GM21723 (cell line): ENCODE data around the gene RPL10L.

Experiments
- ATAC-seq: cut with Tn5 transposase; IDR thresholded peaks from one replicate; pipeline ENCODE4 v1.9.1; 2021; ENCODE audit warnings: mild to moderate bottlenecking, moderate library complexity; ENCODE audit not compliant: unreplicated experiment

RPL10L gene

DNA sequence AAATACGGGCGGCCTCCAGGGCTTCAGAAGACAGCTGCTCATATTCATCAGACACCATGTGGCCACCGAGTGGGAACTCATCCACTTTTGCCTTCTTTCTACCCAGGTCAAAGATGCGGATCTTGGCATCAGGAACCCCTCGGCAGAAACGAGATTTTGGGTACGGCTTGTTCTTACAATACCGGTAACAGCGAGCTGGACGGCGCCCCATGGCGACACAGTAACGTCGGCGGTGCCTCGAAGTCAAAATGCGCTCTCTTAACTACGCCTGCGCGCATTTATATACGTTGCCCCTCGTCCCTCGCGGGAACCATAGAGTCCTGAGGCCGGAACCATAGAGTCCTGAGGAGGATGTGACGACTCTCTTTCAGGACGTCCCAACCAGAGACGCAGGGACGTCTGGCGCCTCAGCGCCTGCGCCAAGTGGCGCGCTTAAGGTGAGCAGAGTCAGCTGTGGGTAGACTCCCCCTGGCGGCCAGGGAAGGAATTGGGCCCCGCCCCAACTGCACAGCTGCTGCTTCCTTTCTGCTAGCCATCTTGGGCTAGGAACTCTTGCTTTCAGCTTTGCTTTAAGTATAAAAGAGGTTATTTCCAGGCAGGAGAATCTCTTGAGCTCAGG, at the start of gene RPL10L:
Gene RPL10L (minus strand): TSS at position 256 of the 619 bp plus-strand sequence. CDS start 45 bp downstream, at position 211.
- ATAC-seq = no peak

DNA sequence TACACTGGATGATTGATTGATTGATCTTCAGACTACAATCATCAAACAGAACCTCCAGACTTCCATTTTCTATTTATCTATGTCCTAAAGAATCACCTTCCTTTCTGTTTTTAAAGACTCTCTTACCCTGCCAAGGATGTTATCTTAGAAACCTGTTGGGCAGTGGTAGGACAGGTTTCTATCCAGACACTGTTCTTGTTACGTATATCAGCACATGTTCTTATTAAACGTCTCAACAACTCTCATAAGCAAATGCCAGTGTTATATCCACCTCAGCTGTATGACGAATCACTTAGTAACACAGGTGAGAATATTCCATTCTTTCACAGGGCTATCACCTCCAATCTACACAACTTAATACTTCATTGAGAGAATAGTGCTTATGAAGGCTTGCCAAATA, 40.2 kb upstream of the RPL10L start:
- ATAC-seq = no peak

DNA sequence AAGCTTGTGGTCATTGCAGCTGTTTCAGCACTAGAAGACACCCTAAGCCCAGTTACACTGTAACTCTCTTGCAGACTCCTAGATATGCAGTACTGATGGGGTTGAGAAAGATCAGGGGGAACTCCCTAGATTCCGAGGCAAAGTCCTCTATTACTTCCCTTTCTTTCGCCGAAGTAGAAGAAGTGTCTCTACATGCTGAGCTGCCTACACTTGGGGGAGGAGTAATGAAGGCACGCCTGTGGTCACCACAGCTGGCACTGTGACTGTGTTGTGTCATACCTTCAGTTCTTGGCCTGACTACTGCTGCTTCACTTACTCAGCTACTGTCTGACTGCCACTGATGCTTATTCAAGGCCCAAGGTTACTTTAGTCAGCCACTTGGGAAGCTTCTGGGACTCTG, 35.1 kb upstream of the RPL10L start:
- no peak for ATAC-seq

DNA sequence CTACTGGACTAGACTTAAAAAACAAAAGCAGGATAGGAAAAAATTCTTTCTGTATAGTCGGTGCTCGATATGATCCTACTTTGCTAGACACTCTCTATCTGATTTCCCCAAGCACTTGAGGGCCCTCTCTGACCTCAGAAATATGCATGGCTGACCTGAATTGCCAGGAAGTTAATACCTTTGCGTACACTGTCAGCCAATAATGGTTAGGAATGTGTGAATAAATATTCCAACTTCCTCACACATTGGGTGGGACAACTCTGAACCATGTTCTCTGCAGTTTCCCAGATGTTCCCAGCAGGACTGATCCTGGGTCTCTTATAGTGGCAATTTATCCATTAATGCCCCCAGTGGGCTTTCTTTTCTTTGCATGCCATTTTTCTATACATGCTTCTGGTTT, 20.5 kb upstream of the RPL10L start:
- no peak for ATAC-seq

DNA sequence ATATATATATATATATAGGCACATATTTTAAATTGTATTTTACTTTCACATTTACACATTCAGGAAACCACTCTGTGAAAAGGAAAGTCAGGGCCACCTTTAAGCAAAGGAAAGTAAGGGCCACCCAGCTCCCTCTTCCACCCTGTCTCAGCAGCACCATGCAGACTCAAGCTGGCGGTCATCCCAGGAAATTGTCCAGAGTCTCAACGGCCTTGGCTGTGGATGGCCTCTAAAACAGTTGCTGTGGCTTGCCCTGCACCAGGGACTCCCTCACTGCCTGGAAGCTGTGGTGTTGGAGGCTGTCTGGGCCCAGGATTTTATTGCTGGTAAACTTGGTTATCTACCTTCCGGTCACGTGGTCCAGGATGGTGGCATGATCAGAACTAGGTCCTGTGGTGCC, 11.8 kb upstream of the RPL10L start:
- ATAC-seq = no peak

DNA sequence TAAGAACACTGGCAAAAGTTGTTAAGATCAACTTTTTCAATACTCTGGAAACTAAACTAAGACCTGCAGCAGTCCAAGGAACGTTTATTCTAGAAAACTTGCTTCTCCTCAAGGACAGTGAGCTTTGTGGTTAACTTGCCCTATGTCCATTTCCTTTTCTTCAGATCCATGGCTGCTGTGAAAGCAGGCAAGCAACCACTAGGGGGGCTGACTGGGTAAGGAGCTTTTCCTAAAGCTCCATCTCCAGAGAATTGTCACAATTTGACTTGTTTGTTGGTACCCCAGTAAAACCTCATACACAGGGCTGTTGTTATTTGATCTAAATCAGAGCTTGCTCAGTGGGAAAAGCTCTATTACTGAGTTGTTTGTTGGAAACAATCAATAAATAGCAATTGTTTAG, 10.1 kb upstream of the RPL10L start:
- no peak for ATAC-seq

DNA sequence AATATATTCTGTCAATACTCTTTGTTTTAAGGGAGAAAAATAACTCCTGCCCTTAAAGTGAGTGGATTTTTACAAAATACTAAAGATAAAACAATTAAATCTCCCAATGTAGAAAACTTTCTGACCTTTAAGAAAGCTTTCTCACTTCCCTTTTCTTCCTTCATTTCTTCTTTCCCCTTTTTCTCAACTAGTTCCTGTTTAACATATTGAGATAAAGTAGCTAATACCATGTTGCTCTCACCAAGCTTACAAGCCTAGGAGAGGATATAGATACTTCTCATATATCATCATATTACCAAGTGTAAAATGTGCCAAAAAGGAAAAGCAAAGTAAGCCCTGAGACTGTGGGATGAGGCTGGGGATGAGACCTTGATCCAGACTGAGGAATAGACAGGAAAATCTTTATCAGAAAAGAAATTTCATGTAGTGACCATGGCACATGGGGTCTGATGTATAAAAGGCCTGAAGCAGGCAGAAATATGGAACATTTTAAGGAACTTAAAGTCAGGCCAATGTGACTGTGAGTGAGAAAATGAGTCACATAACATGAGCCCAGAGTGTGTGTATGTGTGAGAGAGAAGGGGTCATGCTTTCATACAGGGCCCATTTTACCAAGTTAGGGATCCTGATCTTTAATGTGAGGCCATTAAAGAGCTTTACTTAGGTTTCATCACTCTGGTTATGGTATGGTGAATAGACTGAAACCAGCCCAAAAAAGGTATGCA, 1.6 kb upstream of the RPL10L start:
- ATAC-seq = no peak

DNA sequence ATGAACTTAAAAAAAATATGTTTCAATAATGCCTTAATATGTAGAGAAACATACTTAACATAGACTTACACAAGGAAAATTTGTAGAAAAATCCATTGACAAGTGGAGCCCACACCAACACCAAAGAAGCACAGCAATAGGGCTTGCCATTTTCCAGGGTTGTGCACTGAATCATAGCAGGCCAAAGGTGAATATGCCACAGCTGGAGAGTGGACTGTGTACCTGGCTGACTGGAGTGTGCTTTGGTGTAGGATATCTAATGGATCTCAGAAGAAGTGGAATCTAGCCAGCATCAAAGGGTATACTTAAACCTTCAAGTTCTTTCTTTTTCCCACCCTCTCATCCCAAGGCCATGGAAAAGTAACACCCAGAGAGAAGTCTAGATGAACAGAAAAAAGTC, 4.8 kb downstream of the RPL10L start:
- ATAC-seq = no peak

DNA sequence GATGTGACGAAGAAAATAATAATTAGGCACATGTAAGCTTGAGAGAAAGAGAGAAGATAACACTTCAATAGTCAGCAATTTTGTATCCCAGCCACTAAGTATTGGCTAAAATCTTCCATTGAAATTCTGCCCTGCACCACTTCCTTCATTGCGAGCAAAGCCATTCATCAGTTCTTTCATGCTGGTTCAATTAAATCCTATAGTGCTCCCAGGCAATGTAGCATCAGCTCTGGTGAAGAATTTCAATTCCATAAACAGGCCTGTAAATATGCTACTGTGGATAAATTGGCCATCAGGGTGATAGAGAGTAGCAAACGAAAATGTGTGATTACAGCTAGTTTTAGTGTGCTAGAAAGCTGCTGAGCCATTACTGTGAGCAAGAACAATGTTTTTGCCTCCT, 24.7 kb downstream of the RPL10L start:
- ATAC-seq = no peak
